Epithelial cell of esophagus (primary cell): ENCODE data around the gene GNB1.

Source experiments
- DNase-seq: peaks from one replicate; pipeline ENCODE4 v3.0.0; 2010; ENCODE audit warnings: low read depth
- H3K4me3 ChIP-seq: 2 replicates; pipeline ENCODE4 v1.5.1; 2011; ENCODE audit warnings: mild to moderate bottlenecking, low read length, control low read depth
- TF ChIP-seq, protein P1 (sequence below): IDR thresholded peaks from 2 replicates; pipeline ENCODE4 v1.5.1; 2011; ENCODE audit warnings: low read depth, mild to moderate bottlenecking, low read length, control low read depth, inconsistent platforms; ENCODE audit not compliant: insufficient read depth; ENCODE audit errors: missing control alignments

The GNB1 gene

DNA sequence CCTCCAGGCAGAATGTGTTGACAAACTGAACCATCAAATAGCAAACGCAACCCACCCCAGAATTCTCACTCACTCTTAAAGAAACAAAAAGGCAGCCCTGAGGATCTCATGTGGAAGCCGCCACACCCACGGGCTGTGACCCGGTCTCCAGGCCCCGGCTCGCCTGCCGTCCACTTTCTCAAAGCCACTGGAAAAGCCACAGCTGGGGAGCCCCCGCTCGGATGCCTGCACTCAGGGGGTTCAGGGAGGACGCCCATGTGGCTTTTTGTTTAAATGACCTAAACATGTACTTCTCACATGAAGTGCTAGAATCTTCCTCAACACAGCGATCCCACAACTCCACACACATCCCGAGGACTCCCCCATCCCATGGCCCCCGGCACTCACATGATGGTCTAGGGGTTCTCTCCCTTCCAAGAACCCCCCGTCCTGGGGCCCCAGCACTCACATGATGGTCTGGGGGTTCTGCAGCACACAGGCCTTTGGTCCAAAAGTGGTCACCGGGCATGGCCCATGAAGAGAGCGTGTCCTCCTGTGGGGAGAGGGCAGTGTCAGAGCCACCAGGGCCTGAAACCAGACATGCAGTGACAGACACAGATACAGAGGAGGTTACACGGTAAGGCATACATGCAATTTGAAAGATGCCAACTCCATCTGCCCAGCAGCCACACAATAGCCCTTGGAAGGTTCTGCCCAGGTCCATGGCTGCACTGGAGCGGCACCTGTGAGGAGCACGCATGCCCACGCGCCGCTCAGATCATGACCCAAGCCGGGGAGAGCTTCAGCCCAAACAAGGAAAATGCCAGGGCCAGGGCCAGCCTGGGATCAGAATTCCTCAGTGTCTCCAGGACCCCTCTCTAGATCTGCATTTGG lies 129.1 kb downstream of the GNB1 start:
- TF ChIP-seq, protein P1, sequence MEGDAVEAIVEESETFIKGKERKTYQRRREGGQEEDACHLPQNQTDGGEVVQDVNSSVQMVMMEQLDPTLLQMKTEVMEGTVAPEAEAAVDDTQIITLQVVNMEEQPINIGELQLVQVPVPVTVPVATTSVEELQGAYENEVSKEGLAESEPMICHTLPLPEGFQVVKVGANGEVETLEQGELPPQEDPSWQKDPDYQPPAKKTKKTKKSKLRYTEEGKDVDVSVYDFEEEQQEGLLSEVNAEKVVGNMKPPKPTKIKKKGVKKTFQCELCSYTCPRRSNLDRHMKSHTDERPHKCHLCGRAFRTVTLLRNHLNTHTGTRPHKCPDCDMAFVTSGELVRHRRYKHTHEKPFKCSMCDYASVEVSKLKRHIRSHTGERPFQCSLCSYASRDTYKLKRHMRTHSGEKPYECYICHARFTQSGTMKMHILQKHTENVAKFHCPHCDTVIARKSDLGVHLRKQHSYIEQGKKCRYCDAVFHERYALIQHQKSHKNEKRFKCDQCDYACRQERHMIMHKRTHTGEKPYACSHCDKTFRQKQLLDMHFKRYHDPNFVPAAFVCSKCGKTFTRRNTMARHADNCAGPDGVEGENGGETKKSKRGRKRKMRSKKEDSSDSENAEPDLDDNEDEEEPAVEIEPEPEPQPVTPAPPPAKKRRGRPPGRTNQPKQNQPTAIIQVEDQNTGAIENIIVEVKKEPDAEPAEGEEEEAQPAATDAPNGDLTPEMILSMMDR, result no peak
- no peak overlapping the region for H3K4me3 ChIP-seq
- no peak for DNase-seq

DNA sequence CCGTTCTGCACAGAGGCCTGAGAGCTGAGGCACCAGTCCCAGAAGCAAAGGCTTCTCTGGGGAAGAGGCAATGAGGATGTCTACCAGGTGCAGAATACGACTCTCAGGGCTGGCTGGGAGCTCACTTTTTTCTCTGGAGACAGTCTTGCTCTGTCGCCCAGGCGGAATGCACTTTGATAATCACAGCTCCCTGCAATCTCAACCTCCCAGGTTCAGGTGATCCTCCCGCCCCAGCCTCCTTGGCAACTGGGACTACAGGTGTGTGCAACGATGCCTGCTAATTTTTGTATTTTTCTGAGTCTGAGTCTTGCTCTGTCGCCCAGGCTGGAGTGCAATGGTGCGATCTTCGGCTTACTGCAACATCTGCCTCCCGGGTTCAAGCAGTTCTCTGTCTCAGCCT lies 130.2 kb downstream of the GNB1 start:
- TF ChIP-seq, protein P1, result no peak
- no peak overlapping the region for H3K4me3 ChIP-seq
- DNase-seq, result no peak

DNA sequence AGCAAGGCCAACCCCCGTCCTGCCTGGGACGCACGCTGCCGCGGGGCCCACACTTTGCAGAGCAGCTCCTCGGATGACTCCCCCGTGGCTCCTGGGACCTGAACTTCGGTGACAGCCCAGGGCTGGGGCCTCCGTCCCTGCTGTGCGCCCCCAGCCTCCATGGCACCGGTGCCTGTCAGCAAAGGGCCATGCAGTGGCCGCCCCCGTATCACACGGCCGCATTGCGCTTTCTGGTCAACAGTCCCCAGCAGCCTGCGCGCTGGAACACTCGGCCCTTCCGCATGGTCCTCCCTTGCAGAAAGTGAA lies 130.6 kb downstream of the GNB1 start:
- DNase-seq, result no peak
- TF ChIP-seq, protein P1, result no peak
- H3K4me3 ChIP-seq, result no peak overlapping the region

DNA sequence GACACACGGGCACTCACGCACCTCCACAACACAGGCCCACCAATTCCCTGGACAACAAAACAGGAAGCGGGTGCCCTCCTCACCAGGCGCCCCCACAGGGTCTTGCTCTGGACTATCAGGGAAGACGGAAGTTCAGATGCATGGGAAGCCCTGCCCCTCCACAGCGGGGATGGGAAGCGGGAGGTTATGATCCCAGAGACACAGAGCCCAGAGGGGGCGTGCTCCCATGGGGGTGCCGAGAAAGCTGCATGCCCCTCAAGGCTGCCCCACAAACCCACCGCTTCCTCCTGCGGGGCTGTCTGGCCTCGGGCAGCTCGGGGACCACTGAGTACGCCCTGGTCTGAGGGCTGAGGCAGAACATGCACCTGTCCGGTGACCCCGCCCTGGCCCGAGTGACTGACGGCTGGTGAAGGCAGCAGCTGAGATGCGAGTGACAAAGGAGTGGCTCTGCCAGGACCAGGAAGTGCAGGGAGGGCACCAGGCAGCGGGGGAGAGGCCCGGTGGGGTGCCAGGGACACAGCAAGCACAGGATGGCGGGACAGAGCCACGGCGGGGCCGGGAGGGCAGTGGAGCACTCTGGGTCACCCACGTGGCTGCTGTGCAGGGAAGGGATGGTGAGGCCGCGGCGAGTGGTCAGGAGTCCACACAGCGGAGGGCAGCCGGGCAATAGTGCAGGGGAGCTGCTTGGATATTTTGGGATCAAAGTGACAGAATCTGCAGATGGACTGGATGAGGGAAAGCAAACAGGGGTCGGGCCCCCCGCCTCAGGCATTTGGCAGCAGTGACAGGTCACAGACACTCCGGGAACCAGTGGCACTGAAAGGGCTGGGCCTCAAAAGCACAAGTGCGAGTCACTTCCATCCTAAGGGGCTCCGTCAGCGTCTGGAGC lies 131.2 kb downstream of the GNB1 start:
- TF ChIP-seq, protein P1, result no peak
- H3K4me3 ChIP-seq, result no peak overlapping the region
- no peak for DNase-seq

DNA sequence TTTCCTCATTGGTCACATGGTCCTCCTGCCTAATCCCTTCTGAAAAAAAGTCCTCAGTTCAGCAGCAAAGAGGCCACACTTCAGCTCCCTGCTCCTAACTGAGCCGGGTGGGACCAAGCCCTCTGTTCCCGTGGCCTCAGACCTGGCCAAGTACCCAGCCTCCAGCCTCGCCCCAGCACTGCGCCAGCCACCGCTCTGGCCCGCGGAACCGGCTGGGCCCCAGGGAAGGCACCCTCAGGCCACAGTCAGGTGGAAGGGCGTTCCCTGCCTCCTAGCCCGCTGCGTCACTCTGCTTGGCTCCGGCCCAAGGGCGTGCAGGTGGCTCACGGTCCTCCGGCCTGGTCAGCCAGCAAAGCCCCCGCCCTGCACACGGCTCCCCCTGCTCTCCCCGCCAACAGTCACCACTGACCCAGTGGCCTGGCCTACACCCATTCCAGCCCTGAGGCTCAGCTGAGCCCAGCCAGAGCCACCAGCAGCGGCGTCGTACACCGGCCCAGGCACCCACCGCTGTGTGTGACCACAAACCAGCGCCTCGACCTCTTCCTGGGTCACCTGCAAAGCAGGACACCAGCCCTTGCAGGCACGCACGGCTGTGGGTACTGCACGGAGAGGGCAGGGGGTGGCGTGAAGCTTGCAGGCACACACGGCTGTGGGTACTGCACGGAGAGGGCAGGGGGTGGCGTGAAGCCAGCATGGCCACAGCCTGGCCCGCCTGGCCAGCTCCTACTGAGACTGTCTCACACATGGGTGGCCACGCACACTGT lies 132.0 kb downstream of the GNB1 start:
- TF ChIP-seq, protein P1, result no peak
- DNase-seq, result peak; percentile 56
- H3K4me3 ChIP-seq, result no peak overlapping the region

DNA sequence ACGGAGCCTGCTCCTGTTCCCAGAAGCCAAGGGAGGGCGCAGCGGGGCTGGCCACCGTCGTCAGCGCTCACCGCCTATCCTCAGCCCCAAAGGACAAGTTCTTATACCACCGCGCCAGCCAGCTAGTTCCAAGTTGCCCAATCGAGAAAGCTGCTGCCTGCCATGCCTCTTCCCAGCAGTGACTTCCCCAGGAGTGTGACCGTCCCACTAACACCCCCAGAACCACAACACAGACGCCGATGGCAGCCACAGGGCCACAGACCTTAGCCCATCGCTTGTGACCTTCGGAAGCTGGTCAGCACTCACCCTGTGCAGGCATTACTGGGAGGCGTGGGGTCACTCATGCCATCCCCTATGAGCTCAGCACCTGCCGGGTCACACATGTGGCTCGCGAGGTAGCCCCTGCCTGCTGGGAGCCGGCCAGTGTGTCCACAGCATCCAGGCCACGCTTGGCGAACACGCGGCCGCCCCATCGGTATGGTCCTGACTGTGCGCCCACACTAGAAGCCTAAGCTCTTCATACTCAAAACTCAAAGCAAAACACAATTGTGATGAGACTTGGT lies 132.7 kb downstream of the GNB1 start:
- DNase-seq, result no peak
- no peak overlapping the region for H3K4me3 ChIP-seq

More for the DNA sequence above, 132.7 kb downstream of the GNB1 start:
- TF ChIP-seq, protein P1, result no peak
